ENCODE data around the gene MICAL3.

- TF ChIP-seq POLR2AphosphoS5 (IDR thresholded peaks at IDR 0.05; ENCODE audit: borderline replicate concordance, low read depth, low read length) (no peak), EZH2 (IDR thresholded peaks at IDR 0.05) (no peak)
These were observed 178.6 kb downstream of the MICAL3 start for GRCh38 chr22:17845790-17846189.
